A673 (cell line): ENCODE data around the gene GRIP1. TPM values are rescaled to one million over a fixed set of nuclear protein-coding genes. Genes with fewer than 3 reads are reported as not detected.

ENCODE experiments used
- BruUV-seq: library from RNA; stranded (reverse); fragments of 400-500 nt; replicated peaks from 2 replicates; lab custom pipeline; 2021; lab: Mats Ljungman, UMichigan
- CTCF ChIA-PET: fragments of 300-600 bp; sonication (Branson Sonifier 250); formaldehyde crosslinking; loops from one replicate; lab custom pipeline; 2022; ENCODE audit warnings: antibody characterized with exemption; lab: Charles Lee
- POLR2A ChIA-PET: fragments of 300-600 bp; sonication (Branson Sonifier 250); formaldehyde crosslinking; loops from one replicate; lab custom pipeline; 2022; ENCODE audit warnings: antibody characterized with exemption; ENCODE audit not compliant: low non-redundant PET; lab: Charles Lee
- DNase-seq: peaks from one replicate; pipeline ENCODE4 v3.0.0-alpha.2; 2015; ENCODE audit warnings: low spot score
- H3K27ac ChIP-seq: fragments of 200-600 bp; sonication (generic); 2 replicates; pipeline ENCODE4 v1.5.1; 2016; ENCODE audit warnings: mixed run types, low read depth, mild to moderate bottlenecking, mixed read lengths, antibody characterized with exemption, low read length; ENCODE audit not compliant: poor library complexity, severe bottlenecking
- H3K27me3 ChIP-seq: fragments of 200-600 bp; sonication (generic); replicated peaks from 2 replicates; pipeline ENCODE4 v1.6.1; 2017; ENCODE audit warnings: mixed run types, low read depth, mild to moderate bottlenecking, mixed read lengths, antibody characterized with exemption, low read length; ENCODE audit not compliant: insufficient read depth, poor library complexity
- H3K36me3 ChIP-seq: fragments of 200-600 bp; sonication (generic); 2 replicates; pipeline ENCODE4 v1.6.1; 2016; ENCODE audit warnings: mixed run types, mild to moderate bottlenecking, mixed read lengths, antibody characterized with exemption, low read length; ENCODE audit not compliant: insufficient read depth, poor library complexity, severe bottlenecking
- H3K4me1 ChIP-seq: fragments of 200-600 bp; sonication (generic); 2 replicates; pipeline ENCODE4 v1.6.1; 2017; ENCODE audit warnings: mixed run types, mild to moderate bottlenecking, mixed read lengths, antibody characterized with exemption, low read length; ENCODE audit not compliant: insufficient read depth, poor library complexity, severe bottlenecking
- H3K4me3 ChIP-seq: fragments of 200-600 bp; sonication (generic); 2 replicates; pipeline ENCODE4 v1.5.1; 2016; ENCODE audit warnings: low read depth, mixed run types, mild to moderate bottlenecking, mixed read lengths, low read length; ENCODE audit not compliant: poor library complexity, severe bottlenecking
- H3K9me3 ChIP-seq: fragments of 200-600 bp; sonication (generic); 2 replicates; pipeline ENCODE4 v1.6.1; 2016; ENCODE audit warnings: mixed run types, low read depth, mild to moderate bottlenecking, mixed read lengths, antibody characterized with exemption, low read length; ENCODE audit not compliant: poor library complexity, severe bottlenecking
- EZH2 ChIP-seq: fragments of 200-600 bp; sonication (generic); IDR thresholded peaks from 2 replicates; pipeline ENCODE4 v1.6.1; 2017; ENCODE audit warnings: borderline replicate concordance, low read depth, mild to moderate bottlenecking, mixed read lengths, antibody characterized with exemption, low read length; ENCODE audit not compliant: poor library complexity, severe bottlenecking
- intact Hi-C: fragments of 100-400 bp; cut with micrococcal nuclease; formaldehyde crosslinking; loops from one replicate; pipeline ENCODE4 v1.10.0; 2022; ENCODE audit not compliant: unreplicated experiment
- total RNA-seq: library from RNA; stranded (reverse); gene quantifications from 2 replicates; pipeline ENCODE4 v1.2.3, GENCODE V29; 2021
- TF ChIP-seq, protein P1 (sequence below): fragments of 300-800, 200-600 bp; sonication (generic); conservative IDR thresholded peaks from 2 replicates; pipeline ENCODE4 v1.5.1; 2017; ENCODE audit warnings: low read depth, mild to moderate bottlenecking, antibody characterized with exemption, low read length, moderate library complexity, mixed read lengths

Gene GRIP1
- total RNA-seq, 1 experiment from 2014 or later: 3.6 TPM

DNA sequence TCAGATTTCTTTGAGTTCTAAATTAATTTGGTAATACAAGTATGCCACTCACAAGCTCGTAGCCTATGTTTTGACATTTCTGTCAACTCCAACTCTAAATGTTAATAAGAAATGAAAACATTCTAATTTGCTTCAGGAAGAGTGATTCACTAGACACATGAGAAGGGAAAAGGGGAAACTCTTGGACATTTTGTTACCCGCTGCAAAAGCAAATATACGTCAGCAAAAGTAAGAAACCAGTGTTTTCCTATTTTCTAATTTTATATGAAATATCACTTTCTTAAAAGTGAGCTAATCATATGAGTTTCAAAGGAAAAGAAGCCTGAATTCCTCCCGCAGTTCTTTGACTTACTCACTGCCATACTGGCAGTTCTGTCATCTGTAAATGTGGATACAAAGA is 162.3 kb downstream of the GRIP1 start:
- POLR2A ChIA-PET: no interaction called here
- BruUV-seq: no TSS peak
- DNase-seq: no peak
- Histone ChIP-seq H3K9me3 (no peaks in the 10 kb centered on the region), H3K4me3 (no peak overlapping the region), H3K36me3 (no peaks in the 10 kb centered on the region), H3K4me1 (no peaks in the 10 kb centered on the region), H3K27me3 (no peaks in the 10 kb centered on the region), H3K27ac (no peak overlapping the region)
- no peak for TF ChIP-seq EZH2
- TF ChIP-seq, protein P1, sequence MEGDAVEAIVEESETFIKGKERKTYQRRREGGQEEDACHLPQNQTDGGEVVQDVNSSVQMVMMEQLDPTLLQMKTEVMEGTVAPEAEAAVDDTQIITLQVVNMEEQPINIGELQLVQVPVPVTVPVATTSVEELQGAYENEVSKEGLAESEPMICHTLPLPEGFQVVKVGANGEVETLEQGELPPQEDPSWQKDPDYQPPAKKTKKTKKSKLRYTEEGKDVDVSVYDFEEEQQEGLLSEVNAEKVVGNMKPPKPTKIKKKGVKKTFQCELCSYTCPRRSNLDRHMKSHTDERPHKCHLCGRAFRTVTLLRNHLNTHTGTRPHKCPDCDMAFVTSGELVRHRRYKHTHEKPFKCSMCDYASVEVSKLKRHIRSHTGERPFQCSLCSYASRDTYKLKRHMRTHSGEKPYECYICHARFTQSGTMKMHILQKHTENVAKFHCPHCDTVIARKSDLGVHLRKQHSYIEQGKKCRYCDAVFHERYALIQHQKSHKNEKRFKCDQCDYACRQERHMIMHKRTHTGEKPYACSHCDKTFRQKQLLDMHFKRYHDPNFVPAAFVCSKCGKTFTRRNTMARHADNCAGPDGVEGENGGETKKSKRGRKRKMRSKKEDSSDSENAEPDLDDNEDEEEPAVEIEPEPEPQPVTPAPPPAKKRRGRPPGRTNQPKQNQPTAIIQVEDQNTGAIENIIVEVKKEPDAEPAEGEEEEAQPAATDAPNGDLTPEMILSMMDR: no peak
- intact Hi-C loops: no loop called here
- CTCF ChIA-PET: no interaction called here

DNA sequence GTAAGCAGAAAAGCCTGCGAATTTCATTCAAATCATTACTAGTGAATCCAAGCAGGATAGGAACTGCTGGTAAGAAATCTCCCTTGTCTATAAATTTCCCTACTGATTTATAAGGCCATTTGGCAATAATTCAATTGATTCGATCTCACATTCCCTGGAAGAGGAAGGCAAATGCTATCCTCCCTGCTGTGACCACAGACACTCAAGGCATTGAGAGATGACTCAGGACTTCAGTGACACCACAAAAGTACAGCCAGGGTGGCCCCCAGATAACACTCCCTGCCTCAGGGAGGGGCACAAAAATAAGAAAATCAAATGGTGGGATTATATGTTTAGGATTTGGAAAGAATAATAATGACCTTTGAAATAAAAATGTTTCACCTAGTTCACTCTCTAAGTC is 162.7 kb downstream of the GRIP1 start:
- Histone ChIP-seq H3K36me3 (no peaks in the 10 kb centered on the region), H3K27ac (no peak overlapping the region), H3K27me3 (no peaks in the 10 kb centered on the region), H3K4me1 (no peaks in the 10 kb centered on the region), H3K4me3 (no peak overlapping the region), H3K9me3 (no peaks in the 10 kb centered on the region)
- intact Hi-C loops: no loop called here
- TF ChIP-seq EZH2: no peak
- TF ChIP-seq, protein P1: no peak
- ChIA-PET POLR2A (no interaction called here), CTCF (no interaction called here)
- no peak for DNase-seq
- no TSS peak for BruUV-seq

DNA sequence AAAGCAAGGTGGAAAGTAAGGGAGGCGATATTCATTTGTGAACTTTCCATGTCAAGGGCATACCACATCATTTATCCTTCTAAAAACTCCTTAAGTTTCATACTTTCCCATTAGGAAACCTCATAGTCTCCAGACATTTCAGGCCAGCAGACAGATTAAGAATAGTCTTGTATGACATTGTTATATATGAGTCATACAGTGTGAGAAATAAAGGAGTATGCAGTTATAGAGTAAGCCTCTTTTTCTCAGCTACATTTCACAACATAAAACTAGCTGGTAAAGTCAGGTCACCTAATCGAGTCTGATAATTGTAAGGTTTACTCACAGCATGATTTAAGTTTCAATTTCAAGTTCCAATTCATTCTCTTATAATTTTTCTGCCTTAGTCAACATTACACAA is 164.3 kb downstream of the GRIP1 start:
- Histone ChIP-seq H3K36me3 (no peaks in the 10 kb centered on the region), H3K27me3 (no peaks in the 10 kb centered on the region), H3K9me3 (no peaks in the 10 kb centered on the region), H3K4me1 (no peaks in the 10 kb centered on the region), H3K27ac (no peak overlapping the region), H3K4me3 (no peak overlapping the region)
- no peak for TF ChIP-seq EZH2
- no TSS peak for BruUV-seq
- intact Hi-C loops: no loop called here
- ChIA-PET POLR2A (no interaction called here), CTCF (no interaction called here)
- DNase-seq: no peak

DNA sequence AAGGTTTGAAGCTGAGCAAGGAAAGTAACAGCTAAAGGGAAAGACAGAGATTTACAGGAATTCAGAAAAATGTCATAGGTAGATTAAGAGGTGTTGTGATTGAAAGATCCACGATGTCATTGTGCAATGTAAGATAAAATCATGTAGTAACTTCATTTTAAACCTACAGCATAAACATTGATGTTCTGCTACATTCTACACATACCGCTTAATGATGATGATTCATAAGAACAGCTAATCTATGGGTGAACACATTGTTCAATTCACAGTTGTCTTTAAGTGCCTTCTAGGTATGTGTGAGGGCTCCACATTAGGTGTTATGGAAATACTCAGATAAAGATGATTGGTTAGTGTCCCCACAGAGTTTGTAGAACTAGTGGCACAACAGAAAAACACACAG is 170.9 kb downstream of the GRIP1 start:
- ChIA-PET POLR2A (interaction anchor here (0.6 kb wide), 1 partner anchor 238 kb away, joined by 3 read pairs; no protein-coding TSS in a partner anchor), CTCF (no interaction called here)
- no peak overlapping the region for H3K27ac ChIP-seq
- no peak overlapping the region for H3K4me3 ChIP-seq
- no peaks in the 10 kb centered on the region for H3K9me3 ChIP-seq
- TF ChIP-seq, protein P1: no peak
- TF ChIP-seq EZH2: no peak
- no TSS peak for BruUV-seq
- no peaks in the 10 kb centered on the region for H3K4me1 ChIP-seq
- H3K36me3 ChIP-seq: no peaks in the 10 kb centered on the region
- no peak for DNase-seq
- no peaks in the 10 kb centered on the region for H3K27me3 ChIP-seq
- intact Hi-C loops: no loop called here
